GM12878 (cell line): ENCODE results near the gene MAD1L1. TPM values are rescaled to one million over a fixed set of nuclear protein-coding genes. Genes with fewer than 3 reads are reported as not detected.

Source experiments
- ATAC-seq: fragments of 200-7000 bp; cut with Tn5 transposase; 3 replicates; pipeline ENCODE4 v1.9.1; 2020; ENCODE audit warnings: mild to moderate bottlenecking, moderate library complexity
- BruUV-seq: library from RNA; stranded (reverse); fragments of 400-500 nt; replicated peaks from 2 replicates; lab custom pipeline; 2021; lab: Mats Ljungman, UMichigan
- CTCF ChIA-PET: fragments of 300-600 bp; sonication (Branson Sonifier 250); formaldehyde crosslinking; extraction: SDS; loops from one replicate; lab custom pipeline; 2021; ENCODE audit warnings: inconsistent platforms; lab: Yijun Ruan, JAX
- POLR2A ChIA-PET: fragments of 350-600 bp; formaldehyde crosslinking; extraction: SDS; loops from one replicate; lab custom pipeline; 2021; ENCODE audit warnings: inconsistent platforms; lab: Charles Lee
- RAD21 ChIA-PET: fragments of 300-600 bp; sonication (Branson Sonifier 250); formaldehyde crosslinking; loops from one replicate; lab custom pipeline; 2023; ENCODE audit warnings: antibody characterized with exemption; ENCODE audit not compliant: unreplicated experiment; lab: Charles Lee
- SMC1A ChIA-PET: fragments of 300-600 bp; sonication (Branson Sonifier 250); formaldehyde crosslinking; loops from one replicate; lab custom pipeline; 2023; ENCODE audit not compliant: unreplicated experiment, uncharacterized antibody; lab: Charles Lee
- DNase-seq: peaks from one replicate; pipeline ENCODE4 v3.0.0-alpha.2; 2011; ENCODE audit warnings: low read depth, low spot score
- FAIRE-seq: peaks from 3 replicates; lab custom pipeline; 2011; peaks lifted over from hg19 to GRCh38; lab: Jason Lieb, UNC
- H2AFZ ChIP-seq: 2 replicates; pipeline ENCODE4 v1.6.0; 2011; ENCODE audit warnings: low read depth, low read length, control low read depth; ENCODE audit not compliant: control insufficient read depth
- H3K27ac ChIP-seq: 2 replicates; pipeline ENCODE4 v1.5.1; 2011; ENCODE audit warnings: control low read depth; ENCODE audit not compliant: control insufficient read depth, insufficient read depth
- H3K27me3 ChIP-seq, 2 experiments: replicated peaks in 1 of 2; 2 replicates each; pipeline versions ENCODE4 v1.6.0 to v1.6.1; 2011; ENCODE audit warnings: low read length in 1 of 2; ENCODE audit not compliant: control insufficient read depth in 2 of 2, insufficient read depth in 2 of 2
- H3K36me3 ChIP-seq, 2 experiments: 2 replicates each; pipeline ENCODE4 v1.5.1; 2011; ENCODE audit warnings: low read length in 1 of 2; ENCODE audit not compliant: control insufficient read depth in 2 of 2, insufficient read depth in 2 of 2
- H3K4me1 ChIP-seq: 2 replicates; pipeline ENCODE4 v1.6.1; 2011; ENCODE audit warnings: mild to moderate bottlenecking, low read length, moderate library complexity, mixed read lengths; ENCODE audit not compliant: control insufficient read depth, insufficient read depth
- H3K4me2 ChIP-seq: 2 replicates; pipeline ENCODE4 v1.6.0; 2011; ENCODE audit warnings: control low read depth; ENCODE audit not compliant: control insufficient read depth, insufficient read depth
- H3K4me3 ChIP-seq: fragments of 200-600 bp; sonication (generic); 2 replicates; pipeline ENCODE4 v1.5.1; 2016
- H3K79me2 ChIP-seq: 2 replicates; pipeline ENCODE4 v1.6.0; 2011; ENCODE audit warnings: low read length; ENCODE audit not compliant: control insufficient read depth, insufficient read depth
- H3K9ac ChIP-seq: 2 replicates; pipeline ENCODE4 v1.8.0; 2011; ENCODE audit warnings: low read length, control low read depth, mixed read lengths; ENCODE audit not compliant: control insufficient read depth, insufficient read depth
- H3K9me3 ChIP-seq: replicated peaks from 3 replicates; pipeline ENCODE4 v1.5.1; 2011; ENCODE audit warnings: mild to moderate bottlenecking, low read length; ENCODE audit not compliant: control insufficient read depth, insufficient read depth
- H4K20me1 ChIP-seq: 2 replicates; pipeline ENCODE4 v1.6.0; 2011; ENCODE audit not compliant: control insufficient read depth, insufficient read depth
- CTCF ChIP-seq, 3 experiments: IDR thresholded peaks in 2 of 3; conservative IDR thresholded peaks in 1 of 3; 2 replicates each; pipeline ENCODE4 v1.5.1; 2011; ENCODE audit warnings: low read depth in 3 of 3, low read length in 3 of 3, mild to moderate bottlenecking in 3 of 3, control low read depth in 2 of 3, moderate library complexity in 2 of 3, inconsistent platforms in 1 of 3, mixed read lengths in 1 of 3; ENCODE audit not compliant: control insufficient read depth in 2 of 3, insufficient read depth in 1 of 3; ENCODE audit errors: extremely low read depth in 1 of 3
- E2F4 ChIP-seq: IDR thresholded peaks from 2 replicates; pipeline ENCODE4 v1.6.1; 2012; ENCODE audit warnings: low read depth, low read length, improper control_type of control experiment
- HSF1 ChIP-seq: fragments of 150-350 bp; IDR thresholded peaks from 2 replicates; pipeline ENCODE4 v1.6.1; 2014; ENCODE audit warnings: mild to moderate bottlenecking, low read depth, low read length
- MXI1 ChIP-seq: fragments of 150-350 bp; IDR thresholded peaks from 2 replicates; pipeline ENCODE4 v1.6.1; 2011; ENCODE audit warnings: low read depth, mild to moderate bottlenecking, inconsistent platforms, low read length, improper control_type of control experiment
- RUNX3 ChIP-seq: IDR thresholded peaks from 2 replicates; pipeline ENCODE4 v1.6.1; 2012; ENCODE audit warnings: low read length, inconsistent platforms
- SIN3A ChIP-seq: IDR thresholded peaks from 2 replicates; pipeline ENCODE4 v1.6.1; 2012; ENCODE audit warnings: low read depth, low read length, improper control_type of control experiment
- ZBTB33 ChIP-seq: fragments of 450-650 bp; IDR thresholded peaks from 2 replicates; pipeline ENCODE4 v1.6.1; 2017; ENCODE audit warnings: mild to moderate bottlenecking
- ZNF622 ChIP-seq: fragments of 450-650 bp; IDR thresholded peaks from 2 replicates; pipeline ENCODE4 v1.6.1; 2017; ENCODE audit warnings: mild to moderate bottlenecking, inconsistent platforms
- WGBS: methylation state at CpG from one replicate; pipeline ENCODE4 v1.1.6; 2016; ENCODE audit warnings: low lambda C conversion rate; ENCODE audit not compliant: insufficient replicate concordance, insufficient coverage; ENCODE audit errors: missing lambda C conversion rate; 5-methylcytosine and 5-hydroxymethylcytosine counted together
- in situ Hi-C: fragments of 300-500 bp; cut with MboI; formaldehyde crosslinking; loops from 9 replicates; pipeline ENCODE4 v1.14.3; 2018; ENCODE audit warnings: mixed read lengths
- intact Hi-C: fragments of 100-400 bp; cut with micrococcal nuclease; formaldehyde crosslinking; loops from one replicate; pipeline ENCODE4 v1.14.2; 2022; ENCODE audit not compliant: unreplicated experiment
- polyA plus RNA-seq, 11 experiments: library from polyadenylated mRNA; depleted of rRNA in 4 of 11; unstranded in 6 of 11; stranded (reverse) in 5 of 11; fragments of >200 nt; fragmentation: Nextera tagmentation in 4 of 11; fragmentation: Illumina TruSeq in 1 of 11; extraction: Ambion mirVana in 4 of 11; extraction: Trizol in 1 of 11; gene quantifications; 1 replicate in 1 of 11; 2 replicates in 10 of 11; pipeline versions ENCODE4 v1.2.1 to v1.2.3, GENCODE V29; 2011 to 2016; ENCODE audit warnings: inconsistent platforms in 2 of 11, missing spikeins in 2 of 11, low read depth in 1 of 11
- total RNA-seq, 4 experiments: library from RNA; depleted of rRNA in 3 of 4; stranded (reverse); fragments of >200 nt in 3 of 4; fragmentation: Illumina TruSeq in 1 of 4; extraction: Trizol in 1 of 4; gene quantifications; 2 replicates each; pipeline versions ENCODE4 v1.2.1 to v1.2.3, GENCODE V29; 2013 to 2021

MAD1L1 gene
- total and polyA plus RNA-seq, 10 of the 15 experiments (the other 5 are each of a cell fraction or from before 2014, with no cell fraction given) = 2.2 to 76.8 (median 38.3) TPM

GRCh38 chr7:1987591-1988532 lies 244.9 kb downstream of the MAD1L1 start:
- Histone ChIP-seq H3K79me2 (no peaks in the 10 kb centered on the region), H3K9ac (no peak overlapping the region), H2AFZ (no peak overlapping the region), H3K36me3 (peaks cover 0 to 2% of the 10 kb centered on the region in 2 experiments; a peak in 2 of 4 replicates), H3K27me3 (no peaks in the 10 kb centered on the region), H3K4me1 (no peaks in the 10 kb centered on the region), H3K4me2 (no peak overlapping the region), H4K20me1 (no peaks in the 10 kb centered on the region), H3K4me3 (no peak overlapping the region), H3K27ac (no peak overlapping the region), H3K9me3 (no peaks in the 10 kb centered on the region)
- no peak for FAIRE-seq
- intact Hi-C loops = no loop called here
- CTCF ChIA-PET = no interaction called here
- WGBS = 96% methylated on average over 40 of the region's 43 CpGs
- in situ Hi-C loops = no loop called here
- DNase-seq = no peak
- TF ChIP-seq E2F4 = no peak
- TF ChIP-seq CTCF (IDR thresholded peaks at IDR 0.05 in 2 of 3, conservative IDR thresholded peaks at IDR 0.05 in 1 of 3; ENCODE audit: control insufficient read depth in 2 of 3, extremely low read depth in 1 of 3, insufficient read depth in 1 of 3, low read depth in 3 of 3, low read length in 3 of 3) = no peak
- no peak for TF ChIP-seq RUNX3
- no peak for TF ChIP-seq HSF1
- TF ChIP-seq ZNF622 = no peak
- no peak for TF ChIP-seq ZBTB33
- no peak for TF ChIP-seq SIN3A
- TF ChIP-seq MXI1 = no peak
- POLR2A ChIA-PET = no interaction called here
- BruUV-seq = no TSS peak
- SMC1A ChIA-PET = no interaction called here
- ATAC-seq = no peak
- RAD21 ChIA-PET = no interaction called here
